Smooth muscle cell of the pulmonary artery (primary cell): Measurements from ENCODE around the gene ERVFRD-1. TPM values are rescaled to one million over a fixed set of nuclear protein-coding genes. Genes with fewer than 3 reads are reported as not detected.

Experiments
- total RNA-seq: library from RNA; depleted of rRNA; stranded (reverse); fragments of >200 nt; gene quantifications from 2 replicates; pipeline ENCODE4 v1.2.3, GENCODE V29; 2014

Gene ERVFRD-1, protein sequence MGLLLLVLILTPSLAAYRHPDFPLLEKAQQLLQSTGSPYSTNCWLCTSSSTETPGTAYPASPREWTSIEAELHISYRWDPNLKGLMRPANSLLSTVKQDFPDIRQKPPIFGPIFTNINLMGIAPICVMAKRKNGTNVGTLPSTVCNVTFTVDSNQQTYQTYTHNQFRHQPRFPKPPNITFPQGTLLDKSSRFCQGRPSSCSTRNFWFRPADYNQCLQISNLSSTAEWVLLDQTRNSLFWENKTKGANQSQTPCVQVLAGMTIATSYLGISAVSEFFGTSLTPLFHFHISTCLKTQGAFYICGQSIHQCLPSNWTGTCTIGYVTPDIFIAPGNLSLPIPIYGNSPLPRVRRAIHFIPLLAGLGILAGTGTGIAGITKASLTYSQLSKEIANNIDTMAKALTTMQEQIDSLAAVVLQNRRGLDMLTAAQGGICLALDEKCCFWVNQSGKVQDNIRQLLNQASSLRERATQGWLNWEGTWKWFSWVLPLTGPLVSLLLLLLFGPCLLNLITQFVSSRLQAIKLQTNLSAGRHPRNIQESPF
- total RNA-seq = not detected in 2 replicates

DNA sequence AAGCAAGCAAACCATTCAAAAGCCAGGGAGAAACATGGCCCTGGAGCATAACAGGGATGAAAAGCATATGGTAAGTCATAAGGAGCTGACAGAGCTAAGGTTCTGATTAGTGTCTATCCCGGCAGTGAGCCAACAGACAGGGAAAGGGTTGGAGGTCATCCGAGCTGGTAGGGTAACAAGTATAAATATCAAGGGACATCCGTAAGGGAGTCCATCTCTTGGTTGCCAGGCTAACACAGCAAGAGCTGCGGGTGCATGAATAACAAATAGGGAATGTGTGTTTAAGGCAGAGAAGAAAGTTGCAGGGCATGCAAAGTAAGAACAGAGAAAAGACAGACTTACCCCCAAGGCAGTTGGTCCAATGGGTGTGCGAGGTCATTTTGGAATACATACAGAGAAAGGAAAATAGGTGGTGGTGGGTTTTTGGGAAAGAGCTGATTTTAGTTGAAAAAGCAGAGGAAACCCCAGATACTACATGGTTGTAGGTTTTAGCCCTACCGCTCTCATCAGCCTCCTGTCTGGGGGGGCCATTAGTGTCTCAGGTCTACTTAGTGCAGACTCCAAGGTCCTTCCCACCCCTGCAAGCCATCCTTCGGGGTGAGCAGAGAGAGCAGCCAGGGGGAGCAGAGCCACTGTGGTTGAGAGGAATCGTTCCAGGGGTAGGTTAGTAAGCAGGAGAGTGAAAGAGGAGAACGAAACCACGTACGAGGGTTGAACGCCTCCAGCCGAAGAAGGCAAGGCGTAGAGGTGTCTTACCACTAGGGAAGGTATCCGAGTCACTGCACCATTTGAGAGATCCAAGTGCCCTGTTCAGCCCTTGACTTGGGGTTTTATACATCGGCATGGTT lies at the start of gene ERVFRD-1:
ERVFRD-1 (minus strand) TSS at position 805 of the 848 bp plus-strand sequence. CDS start 6,415 bp downstream, outside the sequence.

DNA sequence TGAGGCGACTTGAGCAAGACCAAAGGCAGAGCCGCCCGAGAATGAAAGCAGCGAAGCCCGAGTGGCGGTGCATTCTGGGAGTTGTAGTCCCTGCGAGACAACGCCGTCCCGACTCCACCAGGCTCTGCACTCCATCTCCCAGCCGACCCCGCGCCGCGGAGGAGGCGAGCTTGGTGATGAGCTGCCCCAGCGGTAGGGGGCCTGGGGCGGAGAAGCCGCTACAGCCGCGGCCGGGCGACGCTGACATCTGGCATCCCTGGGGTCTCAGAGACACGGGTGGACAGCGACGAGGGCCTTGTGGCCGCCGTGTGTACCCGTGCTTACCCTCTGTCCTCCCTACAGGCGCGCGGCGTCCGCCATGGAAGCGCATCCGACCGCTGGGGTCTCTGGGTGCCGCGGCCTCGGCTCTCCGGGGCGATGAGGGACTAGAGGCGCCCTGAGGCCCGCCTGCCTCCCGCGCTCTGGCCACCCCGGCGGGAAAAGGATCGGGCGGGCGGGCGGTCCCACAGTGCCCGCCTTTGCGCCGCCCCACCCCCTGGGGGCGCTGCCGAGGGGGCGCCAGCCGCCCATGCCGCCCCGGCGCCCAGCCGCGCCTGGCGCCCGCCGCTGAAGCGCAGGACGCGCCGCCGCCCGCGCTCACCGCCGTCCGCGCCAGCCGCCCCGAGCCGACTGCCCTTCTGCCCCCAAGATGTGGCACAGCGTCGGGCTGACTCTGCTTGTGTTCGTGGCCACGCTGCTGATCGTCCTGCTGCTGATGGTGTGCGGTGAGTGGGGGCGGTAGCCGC lies 17.7 kb downstream of the ERVFRD-1 start, which contains the start of gene SMIM13:
SMIM13 (plus strand) TSS at position 209 of the 785 bp plus-strand sequence; CDS start at position 689, 480 bp downstream.

Other genes with a start within 250 kb of the ERVFRD-1 start
- gene GCM2, start 229.7 kb downstream of the ERVFRD-1 start, total RNA-seq = not detected in 2 replicates
- gene SYCP2L, start 224.7 kb downstream of the ERVFRD-1 start, total RNA-seq = 0.07 TPM in 1 of 2 replicates, not detected in the other
- gene ELOVL2, start 67.4 kb downstream of the ERVFRD-1 start, total RNA-seq = 0.46 and 0.85 TPM in 2 replicates
- gene SMIM13, start 17.9 kb downstream of the ERVFRD-1 start, total RNA-seq = 9.2 and 12.0 TPM in 2 replicates
- 8.7 and 20.9 TPM in 2 replicates for gene NEDD9, start 120.9 kb upstream of the ERVFRD-1 start, total RNA-seq